H9 (cell line): ENCODE measurements around the gene RGL2. TPM values are rescaled to one million over a fixed set of nuclear protein-coding genes. Genes with fewer than 3 reads are reported as not detected.

Source experiments
- DNase-seq: peaks from one replicate; pipeline ENCODE4 v3.0.0-alpha.2; 2017
- H2AFZ ChIP-seq: one replicate; pipeline ENCODE4 v1.6.1; 2013; ENCODE audit warnings: mild to moderate bottlenecking, low read length, control low read depth, moderate library complexity
- H2AK5ac ChIP-seq: 2 replicates; pipeline ENCODE4 v1.6.1; 2013; ENCODE audit warnings: low read length, control low read depth, mixed read lengths; ENCODE audit not compliant: insufficient read length
- H2BK120ac ChIP-seq: one replicate; pipeline ENCODE4 v1.6.1; 2013; ENCODE audit warnings: low read depth, mild to moderate bottlenecking, low read length, control low read depth, inconsistent platforms; ENCODE audit not compliant: poor library complexity, severe bottlenecking
- H2BK12ac ChIP-seq: 2 replicates; pipeline ENCODE4 v1.6.1; 2013; ENCODE audit warnings: low read length, control low read depth, mixed read lengths, low read depth; ENCODE audit not compliant: insufficient read length
- H2BK15ac ChIP-seq: 2 replicates; pipeline ENCODE4 v1.6.1; 2013; ENCODE audit warnings: low read depth, low read length, control low read depth
- H2BK20ac ChIP-seq: one replicate; pipeline ENCODE4 v1.6.1; 2013; ENCODE audit warnings: low read depth, mild to moderate bottlenecking, low read length, control low read depth, inconsistent platforms; ENCODE audit not compliant: poor library complexity, severe bottlenecking
- H2BK5ac ChIP-seq: 2 replicates; pipeline ENCODE4 v1.6.1; 2013; ENCODE audit warnings: low read length, control low read depth, mixed read lengths; ENCODE audit not compliant: insufficient read length
- H3K14ac ChIP-seq: 2 replicates; pipeline ENCODE4 v1.6.1; 2013; ENCODE audit warnings: low read length, control low read depth; ENCODE audit not compliant: insufficient read depth
- H3K18ac ChIP-seq: 2 replicates; pipeline ENCODE4 v1.6.1; 2013; ENCODE audit warnings: low read depth, mild to moderate bottlenecking, mixed read lengths, low read length, control low read depth; ENCODE audit not compliant: insufficient read length
- H3K23ac ChIP-seq: 2 replicates; pipeline ENCODE4 v1.6.1; 2013; ENCODE audit warnings: low read length, control low read depth, mixed read lengths, low read depth; ENCODE audit not compliant: insufficient read length
- H3K23me2 ChIP-seq: 2 replicates; pipeline ENCODE4 v1.6.1; 2013; ENCODE audit warnings: low read depth, mild to moderate bottlenecking, mixed read lengths, low read length, control low read depth; ENCODE audit not compliant: insufficient read length, poor library complexity, severe bottlenecking
- H3K27ac ChIP-seq: 2 replicates; pipeline ENCODE4 v1.5.1; 2013; ENCODE audit warnings: low read length, control low read depth, mixed read lengths, low read depth; ENCODE audit not compliant: insufficient read length
- H3K27me3 ChIP-seq: 2 replicates; pipeline ENCODE4 v1.6.1; 2013; ENCODE audit warnings: low read length, control low read depth, inconsistent platforms; ENCODE audit not compliant: insufficient read depth
- H3K4ac ChIP-seq: 2 replicates; pipeline ENCODE4 v1.6.1; 2013; ENCODE audit warnings: low read depth, mild to moderate bottlenecking, control low read depth, inconsistent platforms, low read length, moderate library complexity
- H3K4me1 ChIP-seq: 2 replicates; pipeline ENCODE4 v1.6.1; 2013; ENCODE audit warnings: low read length, control low read depth, inconsistent platforms; ENCODE audit not compliant: insufficient read depth
- H3K4me2 ChIP-seq: 2 replicates; pipeline ENCODE4 v1.6.1; 2013; ENCODE audit warnings: low read length, control low read depth, mixed read lengths; ENCODE audit not compliant: insufficient read length, insufficient read depth
- H3K56ac ChIP-seq: 2 replicates; pipeline ENCODE4 v1.6.1; 2013; ENCODE audit warnings: low read depth, mild to moderate bottlenecking, mixed read lengths, low read length, control low read depth; ENCODE audit not compliant: insufficient read length
- H3K79me1 ChIP-seq: 2 replicates; pipeline ENCODE4 v1.6.1; 2013; ENCODE audit warnings: low read depth, mild to moderate bottlenecking, moderate library complexity, low read length, control low read depth, inconsistent platforms; ENCODE audit not compliant: insufficient read depth, poor library complexity, severe bottlenecking
- H3K79me2 ChIP-seq: 2 replicates; pipeline ENCODE4 v1.6.1; 2013; ENCODE audit warnings: low read length, control low read depth, inconsistent platforms; ENCODE audit not compliant: insufficient read depth
- H3K9ac ChIP-seq: 2 replicates; pipeline ENCODE4 v1.6.1; 2013; ENCODE audit warnings: low read length, control low read depth, mixed read lengths; ENCODE audit not compliant: insufficient read length; ENCODE audit errors: extremely low read depth
- H3K9me3 ChIP-seq: one replicate; pipeline ENCODE4 v1.6.1; 2013; ENCODE audit warnings: low read depth, low read length, inconsistent platforms; ENCODE audit not compliant: control insufficient read depth
- H3T11ph ChIP-seq: one replicate; pipeline ENCODE4 v1.6.1; 2013; ENCODE audit warnings: mild to moderate bottlenecking, low read length, control low read depth, inconsistent platforms
- H4K20me1 ChIP-seq: one replicate; pipeline ENCODE4 v1.6.1; 2013; ENCODE audit not compliant: control insufficient read depth, insufficient read length, insufficient read depth
- H4K5ac ChIP-seq: 2 replicates; pipeline ENCODE4 v1.6.1; 2013; ENCODE audit warnings: low read depth, mild to moderate bottlenecking, mixed read lengths, low read length, control low read depth; ENCODE audit not compliant: insufficient read length
- H4K8ac ChIP-seq: replicated peaks from 2 replicates; pipeline ENCODE4 v1.6.1; 2013; ENCODE audit warnings: low read length, control low read depth, mixed read lengths, low read depth; ENCODE audit not compliant: insufficient read length
- H4K91ac ChIP-seq: 2 replicates; pipeline ENCODE4 v1.6.1; 2013; ENCODE audit warnings: low read depth, mild to moderate bottlenecking, moderate library complexity, mixed read lengths, low read length, control low read depth; ENCODE audit not compliant: insufficient read length
- H3K27ac Mint-ChIP-seq, 3 experiments: 2 replicates in 2 of 3; 3 replicates in 1 of 3; pipeline ENCODE4 v1.8.0; 2020 to 2021; ENCODE audit warnings: mixed read lengths in 3 of 3, mild to moderate bottlenecking in 1 of 3, moderate library complexity in 1 of 3
- H3K27me3 Mint-ChIP-seq: 2 replicates; pipeline ENCODE4 v1.8.0; 2021; ENCODE audit warnings: low read depth, mild to moderate bottlenecking, moderate library complexity, mixed read lengths
- H3K36me3 Mint-ChIP-seq, 3 experiments: 2 replicates in 2 of 3; 3 replicates in 1 of 3; pipeline ENCODE4 v1.8.0; 2020 to 2021; ENCODE audit warnings: low read depth in 3 of 3, mixed read lengths in 3 of 3; ENCODE audit not compliant: insufficient read depth in 1 of 3
- H3K4me1 Mint-ChIP-seq, 2 experiments: 2 replicates each; pipeline ENCODE4 v1.8.0; 2020; ENCODE audit warnings: mixed read lengths in 2 of 2
- H3K4me3 Mint-ChIP-seq, 2 experiments: 2 replicates in 1 of 2; 3 replicates in 1 of 2; pipeline ENCODE4 v1.8.0; 2020 to 2021; ENCODE audit warnings: mild to moderate bottlenecking in 2 of 2, mixed read lengths in 2 of 2, moderate library complexity in 1 of 2
- H3K9me3 Mint-ChIP-seq, 2 experiments: 2 replicates in 1 of 2; 3 replicates in 1 of 2; pipeline ENCODE4 v1.8.0; 2020; ENCODE audit warnings: mild to moderate bottlenecking in 2 of 2, mixed read lengths in 2 of 2, moderate library complexity in 1 of 2
- WGBS: extraction: QIAGEN DNeasy Blood & Tissue Kit; methylation state at CpG from one replicate; pipeline ENCODE4 v1.1.7; 2013; ENCODE audit warnings: missing lambda C conversion rate, low lambda C conversion rate, mixed read lengths; ENCODE audit not compliant: insufficient read length; ENCODE audit errors: extremely low coverage; 5-methylcytosine and 5-hydroxymethylcytosine counted together
- total RNA-seq: library from RNA; stranded (reverse); gene quantifications from 2 replicates; pipeline ENCODE4 v1.2.1, GENCODE V29; 2021
- TF ChIP-seq, protein P1 (sequence below): fragments of 200-600 bp; sonication (generic); conservative IDR thresholded peaks from 3 replicates; pipeline ENCODE4 v1.8.0; 2021; ENCODE audit warnings: antibody characterized with exemption, mild to moderate bottlenecking

RGL2 gene
- total RNA-seq, 1 experiment from 2014 or later = 74.3 TPM

DNA sequence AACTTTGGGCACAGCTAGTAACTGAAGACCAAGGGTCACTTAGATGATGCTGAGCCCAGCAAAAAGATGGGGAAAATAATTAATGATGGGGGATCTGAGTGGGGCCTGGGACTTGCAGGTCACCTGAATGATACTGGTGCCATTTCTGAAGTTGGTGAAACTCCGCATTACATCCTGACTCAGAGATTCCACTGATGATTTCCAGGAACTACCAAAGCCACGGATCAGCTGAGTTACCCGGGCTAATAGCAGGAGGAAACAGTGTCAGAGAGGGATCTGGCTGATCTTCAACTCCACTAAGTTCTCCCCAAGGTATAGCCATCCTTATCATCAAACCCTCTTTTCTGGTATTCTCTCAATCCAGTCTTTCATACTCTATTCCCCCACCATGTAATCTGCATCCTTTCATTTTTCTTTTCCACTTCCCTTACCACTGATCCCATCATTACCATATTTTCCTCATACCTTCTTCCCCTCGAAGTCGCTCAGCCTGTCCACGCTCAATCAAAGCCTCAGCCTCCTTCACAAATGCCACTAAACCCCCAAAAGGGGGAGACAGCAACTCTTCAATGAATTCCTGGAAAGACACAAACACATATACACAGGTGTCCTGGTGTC lies 47.2 kb downstream of the RGL2 start:
- Histone ChIP-seq H2BK12ac (no peak overlapping the region), H4K8ac (no peak overlapping the region), H2BK15ac (no peak overlapping the region), H2BK120ac (no peak overlapping the region), H3K79me1 (no peaks in the 10 kb centered on the region), H3K9me3 (no peaks in the 10 kb centered on the region), H3K18ac (no peak overlapping the region), H3K14ac (no peak overlapping the region), H3K56ac (no peak overlapping the region), H2BK5ac (no peak overlapping the region), H3K23me2 (peaks cover 17% of the 10 kb centered on the region), H2AK5ac (no peak overlapping the region), H3K4ac (no peak overlapping the region), H3K27me3 (no peaks in the 10 kb centered on the region; the same call in 1 of the 2 replicates), H4K5ac (no peak overlapping the region), H3K27ac (no peak overlapping the region), H3K79me2 (no peaks in the 10 kb centered on the region), H3K23ac (no peak overlapping the region), H3T11ph (no peak overlapping the region), H3K4me1 (no peaks in the 10 kb centered on the region; the same call in 1 of the 2 replicates), H2BK20ac (no peak overlapping the region), H3K4me2 (no peak overlapping the region), H4K20me1 (no peaks in the 10 kb centered on the region), H3K9ac (no peak overlapping the region), H2AFZ (no peak overlapping the region), H4K91ac (no peak overlapping the region)
- peaks cover 23% of the 10 kb centered on the region for H3K27me3 Mint-ChIP-seq
- peaks cover 20 to 24% of the 10 kb centered on the region in 2 experiments for H3K4me1 Mint-ChIP-seq
- WGBS = 100% methylated on average over 3 of the region's 6 CpGs
- no peaks in the 10 kb centered on the region; a peak in 1 of 5 replicates for H3K9me3 Mint-ChIP-seq
- TF ChIP-seq, protein P1, sequence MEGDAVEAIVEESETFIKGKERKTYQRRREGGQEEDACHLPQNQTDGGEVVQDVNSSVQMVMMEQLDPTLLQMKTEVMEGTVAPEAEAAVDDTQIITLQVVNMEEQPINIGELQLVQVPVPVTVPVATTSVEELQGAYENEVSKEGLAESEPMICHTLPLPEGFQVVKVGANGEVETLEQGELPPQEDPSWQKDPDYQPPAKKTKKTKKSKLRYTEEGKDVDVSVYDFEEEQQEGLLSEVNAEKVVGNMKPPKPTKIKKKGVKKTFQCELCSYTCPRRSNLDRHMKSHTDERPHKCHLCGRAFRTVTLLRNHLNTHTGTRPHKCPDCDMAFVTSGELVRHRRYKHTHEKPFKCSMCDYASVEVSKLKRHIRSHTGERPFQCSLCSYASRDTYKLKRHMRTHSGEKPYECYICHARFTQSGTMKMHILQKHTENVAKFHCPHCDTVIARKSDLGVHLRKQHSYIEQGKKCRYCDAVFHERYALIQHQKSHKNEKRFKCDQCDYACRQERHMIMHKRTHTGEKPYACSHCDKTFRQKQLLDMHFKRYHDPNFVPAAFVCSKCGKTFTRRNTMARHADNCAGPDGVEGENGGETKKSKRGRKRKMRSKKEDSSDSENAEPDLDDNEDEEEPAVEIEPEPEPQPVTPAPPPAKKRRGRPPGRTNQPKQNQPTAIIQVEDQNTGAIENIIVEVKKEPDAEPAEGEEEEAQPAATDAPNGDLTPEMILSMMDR = no peak
- H3K36me3 Mint-ChIP-seq = peaks cover 10 to 29% (median 23%) of the 10 kb centered on the region in 3 experiments; a peak in 6 of 7 replicates
- no peak overlapping the region; a peak in 1 of 5 replicates for H3K4me3 Mint-ChIP-seq
- DNase-seq = no peak
- no peak overlapping the region for H3K27ac Mint-ChIP-seq
